Ramos (cell line): ENCODE results near the gene THNSL1.
"Not testable (repeated sequence)": the region's sequence is repeated elsewhere in the genome, so short reads cannot be mapped to it uniquely, and the experiment has no call there.

ENCODE experiments used
- in situ Hi-C: fragments of 300-500 bp; cut with MboI; formaldehyde crosslinking; loops from one replicate; pipeline ENCODE4 v1.14.3; 2022; ENCODE audit warnings: low sequenced_read_pairs; ENCODE audit not compliant: unreplicated experiment

The THNSL1 gene

DNA sequence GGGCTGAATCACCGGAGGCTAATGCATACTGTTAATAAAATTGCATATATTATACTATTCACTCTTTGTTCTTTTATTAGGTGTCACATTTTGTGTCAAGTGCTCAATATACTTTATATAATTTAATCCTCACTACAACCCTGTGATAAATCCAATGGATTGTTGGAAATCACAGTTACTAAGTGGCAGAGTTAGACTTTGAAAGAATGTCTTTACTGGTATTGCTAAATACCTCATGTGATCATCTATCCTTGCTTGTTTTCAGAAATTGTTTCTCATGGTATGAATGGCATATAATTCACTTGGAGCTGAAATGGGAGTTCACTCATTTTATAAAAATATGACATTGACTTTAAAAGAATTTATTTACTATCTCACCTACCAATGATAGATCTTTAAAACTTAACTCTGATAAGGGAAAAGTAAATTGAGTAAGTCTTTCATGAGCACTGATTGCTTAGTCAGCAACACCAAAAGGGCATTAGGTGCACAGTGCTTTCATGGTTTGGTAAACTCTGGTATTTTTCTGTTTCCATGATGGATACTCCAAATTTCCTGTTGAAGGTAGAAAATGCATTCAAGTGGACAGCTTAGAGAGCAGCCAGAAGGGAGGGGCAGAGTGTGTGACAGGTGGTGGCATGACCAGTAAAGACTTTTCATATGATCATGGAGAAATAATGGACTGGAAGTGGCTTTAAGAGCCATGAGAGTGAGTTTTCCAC, 23.0 kb upstream of the THNSL1 start:
- in situ Hi-C loops, result no loop called here

GRCh38 chr10:24995072-24995471, 21.3 kb upstream of the THNSL1 start:
- in situ Hi-C loops, result no loop called here

GRCh38 chr10:24998044-24998443, 18.4 kb upstream of the THNSL1 start:
- in situ Hi-C loops, result no loop called here

GRCh38 chr10:25011591-25011990, 4.8 kb upstream of the THNSL1 start:
- in situ Hi-C loops, result not testable (repeated sequence)

DNA sequence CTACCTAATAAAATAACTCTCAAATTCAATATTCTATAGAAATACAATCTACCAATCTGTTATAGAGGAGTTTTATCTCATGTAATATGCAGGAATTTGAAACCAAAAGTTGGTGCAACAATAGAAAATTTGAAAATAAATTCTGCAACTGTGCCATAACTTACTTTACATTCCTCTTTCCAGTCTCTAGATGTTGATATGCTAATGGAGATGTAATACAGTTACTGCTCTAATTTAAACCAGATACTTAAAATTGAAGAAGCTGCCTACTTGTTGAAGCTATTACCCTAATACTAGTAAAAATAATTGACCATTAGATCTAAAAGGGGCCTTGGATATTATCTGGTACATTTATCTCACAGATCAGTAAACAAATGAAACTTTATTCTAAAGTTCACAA, 1.8 kb upstream of the THNSL1 start:
- in situ Hi-C loops, result no loop called here

- in situ Hi-C loops, result no loop called here
Observed at GRCh38 chr10:25015828-25016375, 510 bp upstream of the THNSL1 start, which contains the start of gene ENKUR. ENKUR (minus strand) TSS chr10:25016158; CDS start chr10:25015936, 222 bp downstream.

DNA sequence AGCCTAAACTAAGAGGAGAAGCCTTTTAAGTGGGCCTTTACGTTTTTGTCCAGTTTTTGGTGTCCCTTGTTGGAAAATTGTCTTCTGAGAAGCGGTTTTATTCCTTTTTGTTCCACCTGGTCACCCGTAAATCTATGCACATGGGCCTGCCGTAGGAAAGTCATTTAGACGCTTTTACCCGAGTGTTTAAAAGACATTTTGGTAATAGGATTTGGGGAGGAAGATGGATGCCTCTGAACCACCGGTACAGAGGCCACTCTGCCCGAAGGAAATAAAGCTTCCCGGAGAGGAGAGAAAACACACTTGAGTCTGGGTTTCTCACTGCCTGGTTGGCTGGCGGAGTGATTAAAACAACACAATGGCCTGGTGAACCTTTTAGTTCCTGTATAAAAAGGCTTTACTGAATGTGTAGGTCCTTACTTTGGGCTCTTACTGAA, 760 bp downstream of the THNSL1 start:
- in situ Hi-C loops, result no loop called here

- in situ Hi-C loops, result no loop called here
Observed at GRCh38 chr10:25017661-25018060, 1.2 kb downstream of the THNSL1 start.

GRCh38 chr10:25018703-25019102, 2.3 kb downstream of the THNSL1 start:
- in situ Hi-C loops, result no loop called here

DNA sequence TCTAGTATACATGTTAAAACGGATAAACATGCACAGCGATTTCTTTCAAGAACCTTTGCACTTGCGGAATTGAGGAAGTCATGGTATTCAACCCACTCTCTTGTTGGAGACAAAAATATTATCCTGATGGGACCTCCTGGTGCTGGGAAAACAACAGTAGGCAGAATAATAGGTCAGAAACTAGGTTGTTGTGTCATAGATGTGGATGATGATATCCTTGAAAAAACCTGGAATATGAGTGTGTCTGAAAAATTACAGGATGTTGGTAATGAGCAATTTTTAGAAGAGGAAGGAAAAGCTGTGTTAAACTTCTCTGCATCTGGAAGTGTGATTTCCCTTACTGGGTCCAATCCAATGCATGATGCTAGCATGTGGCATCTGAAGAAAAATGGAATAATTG, 6.9 kb downstream of the THNSL1 start:
- in situ Hi-C loops, result no loop called here

GRCh38 chr10:25024528-25024927, 8.1 kb downstream of the THNSL1 start:
- in situ Hi-C loops, result no loop called here

DNA sequence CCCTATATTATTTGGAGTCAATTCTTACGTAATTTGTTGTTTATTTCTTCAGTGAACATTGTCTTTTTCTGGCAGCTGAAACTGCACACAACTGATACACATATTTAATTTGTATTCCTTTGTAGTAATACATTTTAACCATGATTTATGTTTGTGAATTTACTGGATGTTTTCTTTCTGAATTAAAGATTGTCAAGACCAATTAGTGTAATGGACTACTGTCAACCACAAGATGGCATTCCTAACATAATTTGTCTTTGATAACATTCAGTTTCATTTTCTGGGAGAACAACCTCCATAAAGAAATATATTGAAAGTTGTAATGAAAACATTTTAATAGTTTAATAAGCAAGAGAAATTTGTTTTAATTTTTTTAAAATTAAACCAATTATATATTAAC, 10.1 kb downstream of the THNSL1 start:
- in situ Hi-C loops, result no loop called here

DNA sequence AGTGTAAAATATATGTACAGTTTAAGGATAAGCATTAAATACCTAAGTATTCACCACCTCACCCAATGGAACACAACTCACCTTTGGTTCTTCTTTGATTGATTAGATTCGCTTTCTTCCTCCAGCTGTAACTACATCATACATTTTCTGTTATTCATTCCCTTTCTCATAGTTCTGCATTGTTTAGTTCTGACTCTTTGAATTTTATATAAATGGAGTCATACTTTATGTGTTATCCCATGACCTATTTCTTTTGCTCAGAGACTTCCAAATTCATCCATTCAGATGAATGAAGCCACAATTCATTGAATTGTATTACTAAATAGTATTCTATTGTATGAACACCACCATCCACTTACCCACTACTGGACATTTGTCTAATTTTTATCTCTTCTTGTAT, 12.3 kb downstream of the THNSL1 start:
- in situ Hi-C loops, result no loop called here

GRCh38 chr10:25029519-25029918, 13.1 kb downstream of the THNSL1 start:
- in situ Hi-C loops, result no loop called here

DNA sequence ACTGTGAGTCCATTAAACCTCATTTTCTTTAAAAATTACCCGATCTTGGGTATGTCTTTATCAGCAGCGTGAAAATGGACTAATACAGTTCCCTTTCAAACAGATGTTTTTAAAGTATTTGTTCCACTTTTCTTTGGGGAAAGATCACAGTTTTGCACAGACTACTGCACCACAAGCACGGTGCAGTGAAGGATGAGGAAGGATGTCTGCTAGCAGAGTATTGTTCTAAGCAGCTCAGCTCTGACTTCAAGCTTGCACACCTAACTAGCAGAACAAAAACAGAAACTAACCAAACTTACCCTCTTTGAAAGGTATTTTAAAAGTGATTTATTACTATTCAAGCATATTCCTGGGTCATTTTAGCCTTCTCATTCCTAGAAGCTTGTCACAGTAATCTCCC, 20.0 kb downstream of the THNSL1 start:
- in situ Hi-C loops, result no loop called here

DNA sequence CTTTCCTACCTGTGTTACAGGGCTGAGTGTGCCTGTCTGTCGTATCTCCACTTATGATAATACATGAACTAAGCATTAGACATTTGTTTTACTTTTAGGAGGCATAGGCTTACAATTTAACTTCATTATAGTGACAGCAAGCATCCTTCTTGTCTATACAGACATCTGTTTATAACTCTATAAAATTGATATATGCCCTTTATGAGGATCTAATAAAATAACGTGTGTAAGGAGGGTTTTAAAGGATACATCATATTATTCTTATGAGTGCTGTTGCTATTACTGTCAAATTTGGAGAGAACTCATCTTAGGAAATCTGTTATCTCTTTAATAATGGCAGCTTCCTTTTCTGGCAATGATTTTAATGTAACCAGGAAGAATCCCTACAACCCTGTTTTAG, 21.9 kb downstream of the THNSL1 start:
- in situ Hi-C loops, result no loop called here

- in situ Hi-C loops, result no loop called here
Observed at GRCh38 chr10:25039531-25039930, 23.1 kb downstream of the THNSL1 start.

DNA sequence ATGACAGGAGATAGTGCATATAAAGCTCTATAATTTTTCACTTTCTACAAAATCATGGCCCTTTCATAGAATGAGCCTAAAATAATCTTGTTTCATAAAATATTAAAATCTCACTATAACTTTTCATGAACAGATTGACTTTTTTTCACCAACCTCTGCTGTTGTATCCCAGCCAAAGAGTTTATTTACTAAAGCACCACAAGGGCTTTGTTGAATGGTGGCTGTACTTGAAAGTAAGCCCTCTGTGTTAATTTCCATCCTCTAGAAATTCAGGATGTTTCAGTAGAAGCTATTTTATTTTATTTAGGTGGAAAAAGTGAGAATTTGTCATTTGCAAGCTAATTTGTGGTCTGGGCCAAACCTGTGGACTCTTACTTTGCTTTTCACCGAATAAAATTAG, 30.2 kb downstream of the THNSL1 start:
- in situ Hi-C loops, result no loop called here

DNA sequence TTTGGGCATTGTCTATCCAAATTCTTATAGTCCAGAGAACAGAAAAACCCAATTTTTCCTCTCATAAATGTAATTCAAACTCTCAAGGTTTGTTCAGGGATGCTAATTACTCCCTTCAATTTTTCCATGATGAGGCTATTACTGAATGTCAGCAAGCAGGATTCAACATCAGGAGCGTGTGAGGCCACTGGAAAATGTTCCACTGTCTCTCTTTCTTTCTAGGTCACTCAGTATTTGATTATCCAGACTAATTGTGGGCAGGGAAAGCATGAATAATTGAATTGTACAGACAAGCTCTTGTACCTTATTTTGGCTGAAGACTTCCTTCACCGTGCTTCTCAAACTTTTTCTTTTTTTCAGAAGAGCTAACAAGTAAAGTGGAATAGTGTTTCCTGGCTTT, 30.7 kb downstream of the THNSL1 start:
- in situ Hi-C loops, result no loop called here

DNA sequence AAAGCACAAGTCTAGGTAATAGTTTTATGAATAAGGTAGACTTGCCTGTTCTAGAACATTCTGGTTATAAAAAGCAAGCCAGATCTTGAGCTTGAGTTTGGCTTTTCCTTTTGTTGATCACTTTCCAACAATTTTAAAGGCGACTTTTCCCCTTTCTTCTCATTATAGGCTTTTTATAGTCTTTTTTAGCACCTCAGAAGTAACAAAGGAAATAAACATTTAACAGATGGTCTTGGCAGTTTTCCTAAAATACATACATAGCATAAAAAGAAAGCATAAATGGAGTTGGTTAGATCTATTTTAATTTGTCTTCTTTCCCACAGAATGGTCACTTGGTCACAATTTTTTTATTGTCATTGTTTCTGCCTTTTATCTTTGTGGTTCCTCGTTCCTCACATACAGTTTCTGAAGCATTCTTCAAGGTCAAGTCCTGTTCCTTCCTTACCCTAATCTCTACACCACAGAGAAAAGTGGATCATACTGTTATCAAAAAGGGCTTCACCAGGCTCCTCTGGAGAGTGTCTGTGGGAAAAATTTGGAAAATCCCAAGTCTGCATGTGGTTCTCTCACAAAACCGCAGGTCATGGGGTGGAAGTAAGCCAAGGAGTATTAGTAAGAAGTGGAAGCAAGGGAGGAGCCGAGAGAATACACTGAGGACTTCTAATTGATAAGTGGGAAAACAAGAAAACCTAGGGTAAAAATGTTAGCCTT, 31.3 kb downstream of the THNSL1 start:
- in situ Hi-C loops, result no loop called here

DNA sequence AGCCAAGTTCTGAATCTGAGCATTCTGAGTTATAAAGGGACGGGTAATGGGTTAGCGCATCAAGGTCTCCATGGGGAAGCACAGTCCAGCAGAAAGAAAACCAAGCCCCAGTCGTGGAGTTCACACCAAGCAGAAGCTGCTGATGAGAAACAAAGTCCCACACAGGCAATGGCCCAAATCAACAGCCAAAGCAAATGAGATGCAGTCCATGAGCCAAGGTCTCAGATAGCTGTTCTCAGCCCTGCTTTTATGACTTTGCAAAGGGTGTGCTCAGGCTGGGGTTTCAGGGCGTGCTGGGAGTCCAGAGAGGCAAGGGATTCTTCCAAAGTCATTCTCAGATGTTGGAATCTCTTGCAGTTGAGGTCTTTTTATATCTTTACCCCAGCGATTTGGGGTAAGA, 32.0 kb downstream of the THNSL1 start:
- in situ Hi-C loops, result no loop called here

- in situ Hi-C loops, result no loop called here
Observed at GRCh38 chr10:25049966-25050365, 33.6 kb downstream of the THNSL1 start.
